Measurements from ENCODE around the gene FLII.

DNA sequence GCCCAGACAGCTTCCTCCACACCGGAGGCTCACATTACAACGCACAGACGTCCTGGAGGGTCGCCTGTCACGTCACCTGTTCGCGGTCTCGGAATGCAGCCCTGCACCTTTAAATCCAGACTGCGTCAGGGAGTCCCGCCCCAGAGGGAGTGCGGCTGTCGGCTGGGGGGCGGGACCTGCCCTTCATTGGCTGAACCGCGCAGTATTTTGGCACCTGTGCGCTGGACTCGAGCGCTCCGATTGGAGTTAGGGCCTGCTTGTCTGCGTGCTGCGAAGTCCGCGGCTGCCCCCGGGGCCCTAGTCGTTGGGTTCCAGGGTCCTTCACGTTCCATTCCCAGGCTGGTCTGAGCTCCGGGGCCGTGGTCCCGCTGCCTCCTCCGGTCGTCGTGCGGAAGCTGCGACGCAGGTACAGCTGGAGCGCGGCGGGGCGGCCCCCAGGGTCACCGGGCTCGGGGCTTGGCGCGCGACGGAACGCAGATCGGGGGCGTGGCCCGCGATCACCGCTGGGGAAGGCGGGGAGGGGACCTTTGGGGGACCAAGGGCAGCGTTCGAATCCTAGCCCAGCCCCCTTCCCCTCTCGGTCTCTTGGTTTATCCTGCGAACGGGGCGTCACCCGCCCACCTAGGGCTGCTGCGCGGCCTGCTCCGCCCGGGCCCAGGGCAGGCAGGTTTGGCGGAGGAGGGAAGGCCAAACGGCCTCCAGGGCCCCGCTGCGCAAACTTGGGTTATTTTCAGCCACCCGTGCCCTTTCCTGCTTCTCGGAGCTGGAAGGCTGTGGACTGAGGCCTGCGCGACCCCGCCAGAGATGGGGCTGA is 2.0 kb upstream of the FLII start, which contains the start of gene MIEF2:
- TF ChIP-seq, protein P1, sequence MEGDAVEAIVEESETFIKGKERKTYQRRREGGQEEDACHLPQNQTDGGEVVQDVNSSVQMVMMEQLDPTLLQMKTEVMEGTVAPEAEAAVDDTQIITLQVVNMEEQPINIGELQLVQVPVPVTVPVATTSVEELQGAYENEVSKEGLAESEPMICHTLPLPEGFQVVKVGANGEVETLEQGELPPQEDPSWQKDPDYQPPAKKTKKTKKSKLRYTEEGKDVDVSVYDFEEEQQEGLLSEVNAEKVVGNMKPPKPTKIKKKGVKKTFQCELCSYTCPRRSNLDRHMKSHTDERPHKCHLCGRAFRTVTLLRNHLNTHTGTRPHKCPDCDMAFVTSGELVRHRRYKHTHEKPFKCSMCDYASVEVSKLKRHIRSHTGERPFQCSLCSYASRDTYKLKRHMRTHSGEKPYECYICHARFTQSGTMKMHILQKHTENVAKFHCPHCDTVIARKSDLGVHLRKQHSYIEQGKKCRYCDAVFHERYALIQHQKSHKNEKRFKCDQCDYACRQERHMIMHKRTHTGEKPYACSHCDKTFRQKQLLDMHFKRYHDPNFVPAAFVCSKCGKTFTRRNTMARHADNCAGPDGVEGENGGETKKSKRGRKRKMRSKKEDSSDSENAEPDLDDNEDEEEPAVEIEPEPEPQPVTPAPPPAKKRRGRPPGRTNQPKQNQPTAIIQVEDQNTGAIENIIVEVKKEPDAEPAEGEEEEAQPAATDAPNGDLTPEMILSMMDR (conservative IDR thresholded peaks at IDR 0.05): no peak
- no peak for TF ChIP-seq EZH2 (IDR thresholded peaks at IDR 0.05; ENCODE audit: low read depth)
